HepG2 (cell line): ENCODE results near the gene RANBP3. TPM values are rescaled to one million over a fixed set of nuclear protein-coding genes. Genes with fewer than 3 reads are reported as not detected.

ENCODE experiments used
- ATAC-seq: fragments of 200-7000 bp; cut with Tn5 transposase; 3 replicates; pipeline ENCODE4 v1.9.1; 2020; ENCODE audit warnings: mild to moderate bottlenecking, moderate library complexity
- BruUV-seq: library from RNA; stranded (reverse); fragments of 400-500 nt; replicated peaks from 2 replicates; lab custom pipeline; 2021; lab: Mats Ljungman, UMichigan
- CTCF ChIA-PET: fragments of 300-600 bp; formaldehyde crosslinking; extraction: SDS; loops from one replicate; lab custom pipeline; 2021; ENCODE audit warnings: low total read pairs, inconsistent platforms, low intra/inter-chr PET ratio; lab: Yijun Ruan, JAX
- POLR2A ChIA-PET: fragments of 350-600 bp; sonication (Branson Sonifier 250); formaldehyde crosslinking; loops from one replicate; lab custom pipeline; 2020; ENCODE audit warnings: antibody characterized with exemption, inconsistent platforms; lab: Yijun Ruan, JAX
- DNase-seq: peaks from one replicate; pipeline ENCODE4 v3.0.0-alpha.2; 2015; ENCODE audit warnings: low spot score
- FAIRE-seq: peaks from 3 replicates; lab custom pipeline; 2011; peaks lifted over from hg19 to GRCh38; lab: Jason Lieb, UNC
- H2AFZ ChIP-seq: one replicate; pipeline ENCODE4 v1.6.1; 2011; ENCODE audit warnings: low read length, inconsistent platforms
- H3K27ac ChIP-seq: fragments of 300-600 bp; 3 replicates; pipeline ENCODE4 v1.8.0; 2011; ENCODE audit warnings: mixed run types, mild to moderate bottlenecking, mixed read lengths, low read length, inconsistent platforms; ENCODE audit not compliant: insufficient read depth; ENCODE audit errors: extremely low read length
- H3K27me3 ChIP-seq, 2 experiments: fragments of 200-600 bp in 1 of 2; 2 replicates in 1 of 2; 3 replicates in 1 of 2; pipeline versions ENCODE4 v1.6.0 to v1.8.0; 2011; ENCODE audit warnings: low read length in 2 of 2, mild to moderate bottlenecking in 2 of 2, moderate library complexity in 2 of 2, inconsistent platforms in 1 of 2; ENCODE audit not compliant: insufficient read depth in 2 of 2, control insufficient read depth in 1 of 2
- H3K36me3 ChIP-seq, 2 experiments: fragments of 200-600 bp in 1 of 2; replicated peaks in 1 of 2; 2 replicates in 1 of 2; 3 replicates in 1 of 2; pipeline versions ENCODE4 v1.5.1 to v1.8.0; 2011; ENCODE audit warnings: low read length in 2 of 2, inconsistent platforms in 1 of 2; ENCODE audit not compliant: insufficient read depth in 2 of 2, control insufficient read depth in 1 of 2
- H3K4me1 ChIP-seq: 2 replicates; pipeline ENCODE4 v1.5.1; 2012; ENCODE audit warnings: low read length, inconsistent platforms; ENCODE audit not compliant: insufficient read depth
- H3K4me2 ChIP-seq: 2 replicates; pipeline ENCODE4 v1.6.0; 2011; ENCODE audit warnings: low read depth, low read length, inconsistent platforms
- H3K4me3 ChIP-seq, 3 experiments: fragments of 200-600 bp in 1 of 3; sonication (generic), shearing (Covaris generic) in 1 of 3; replicated peaks in 1 of 3; 2 replicates each; pipeline ENCODE4 v1.5.1; 2011 to 2016; ENCODE audit warnings: low read length in 3 of 3, inconsistent platforms in 2 of 3, low read depth in 2 of 3, mild to moderate bottlenecking in 2 of 3, control low read depth in 1 of 3, mixed read lengths in 1 of 3; ENCODE audit not compliant: insufficient read depth in 1 of 3
- H3K79me2 ChIP-seq: one replicate; pipeline ENCODE4 v1.6.1; 2011; ENCODE audit warnings: low read length, inconsistent platforms; ENCODE audit not compliant: insufficient read depth
- H3K9ac ChIP-seq: 2 replicates; pipeline ENCODE4 v1.6.0; 2011; ENCODE audit warnings: mild to moderate bottlenecking, low read depth, low read length, inconsistent platforms; ENCODE audit not compliant: insufficient read depth
- H3K9me3 ChIP-seq: 2 replicates; pipeline ENCODE4 v1.5.1; 2012; ENCODE audit warnings: mild to moderate bottlenecking, low read length
- H4K20me1 ChIP-seq: 2 replicates; pipeline ENCODE4 v1.6.0; 2011; ENCODE audit warnings: inconsistent platforms, mild to moderate bottlenecking, low read length, moderate library complexity; ENCODE audit not compliant: insufficient read depth
- MED8 ChIP-seq: sonication (generic); formaldehyde crosslinking; IDR thresholded peaks from 2 replicates; pipeline ENCODE4 v1.8.1; 2023; ENCODE audit warnings: mild to moderate bottlenecking, missing genetic modification reagents; ENCODE audit not compliant: insufficient replicate concordance
- SRSF1 ChIP-seq: fragments of 200-400 bp; formaldehyde crosslinking; optimal IDR thresholded peaks from 2 replicates; pipeline ENCODE3; 2017; ENCODE audit warnings: mild to moderate bottlenecking, low read depth, low read length, moderate library complexity
- U2AF1 ChIP-seq: fragments of 200-400 bp; formaldehyde crosslinking; optimal IDR thresholded peaks from 2 replicates; pipeline ENCODE3; 2017; ENCODE audit warnings: mild to moderate bottlenecking, low read depth, low read length
- ZNF20 ChIP-seq: sonication (generic); formaldehyde crosslinking; IDR thresholded peaks from 2 replicates; pipeline ENCODE4 v1.4.0; 2020; ENCODE audit warnings: mild to moderate bottlenecking, moderate library complexity, missing genetic modification reagents
- ZNF496 ChIP-seq: sonication (generic); formaldehyde crosslinking; IDR thresholded peaks from 2 replicates; pipeline ENCODE4 v1.8.1; 2023; ENCODE audit warnings: mild to moderate bottlenecking, moderate library complexity, missing genetic modification reagents; ENCODE audit not compliant: insufficient replicate concordance
- ZNF530 ChIP-seq: sonication (generic); formaldehyde crosslinking; IDR thresholded peaks from 2 replicates; pipeline ENCODE4 v1.5.0; 2020; ENCODE audit warnings: low read depth, mild to moderate bottlenecking, missing genetic modification reagents
- ZNF589 ChIP-seq: sonication (generic); formaldehyde crosslinking; conservative IDR thresholded peaks from 2 replicates; pipeline ENCODE4 v1.8.0; 2022; ENCODE audit warnings: mild to moderate bottlenecking, moderate library complexity, missing genetic modification reagents
- ZNF629 ChIP-seq: sonication (generic); formaldehyde crosslinking; conservative IDR thresholded peaks from 2 replicates; pipeline ENCODE4 v1.5.0; 2020; ENCODE audit warnings: missing genetic modification reagents
- ZNF672 ChIP-seq: sonication (generic); formaldehyde crosslinking; IDR thresholded peaks from 2 replicates; pipeline ENCODE4 v1.8.1; 2022; ENCODE audit warnings: missing genetic modification reagents
- WGBS: methylation state at CpG from one replicate; pipeline ENCODE4 v1.1.6; 2017; ENCODE audit warnings: low lambda C conversion rate; 5-methylcytosine and 5-hydroxymethylcytosine counted together
- in situ Hi-C: cut with HindIII; loops from 2 replicates; pipeline ENCODE4 v1.10.0; 2017; ENCODE audit warnings: low pct_unique_long_range_greater_than_20kb; ENCODE audit not compliant: extremely low pct_ligation_motif_present
- intact Hi-C: fragments of 100-400 bp; cut with micrococcal nuclease; formaldehyde crosslinking; loops from one replicate; pipeline ENCODE4 v1.10.0; 2022; ENCODE audit not compliant: unreplicated experiment
- polyA plus RNA-seq, 8 experiments: library from polyadenylated mRNA; depleted of rRNA in 3 of 8; stranded (reverse) in 7 of 8; unstranded in 1 of 8; fragments of >200 nt; fragmentation: Illumina TruSeq in 4 of 8; extraction: Trizol in 4 of 8; gene quantifications; 2 replicates each; pipeline versions ENCODE4 v1.2.1 to v1.2.3, GENCODE V29; 2011 to 2016; ENCODE audit warnings: low read depth in 4 of 8, missing spikeins in 1 of 8, mixed read lengths in 1 of 8; ENCODE audit not compliant: insufficient read depth in 1 of 8
- total RNA-seq, 5 experiments: library from RNA; depleted of rRNA; stranded (reverse); fragments of >200 nt; fragmentation: Illumina TruSeq; extraction: Trizol; gene quantifications; 2 replicates each; pipeline ENCODE4 v1.2.3, GENCODE V29; 2016; ENCODE audit warnings: low read depth in 1 of 5

Gene RANBP3
- total and polyA plus RNA-seq, 2 of the 13 experiments (the other 11 are each of a cell fraction or from before 2014, with no cell fraction given) = 39.5 to 149 TPM

DNA sequence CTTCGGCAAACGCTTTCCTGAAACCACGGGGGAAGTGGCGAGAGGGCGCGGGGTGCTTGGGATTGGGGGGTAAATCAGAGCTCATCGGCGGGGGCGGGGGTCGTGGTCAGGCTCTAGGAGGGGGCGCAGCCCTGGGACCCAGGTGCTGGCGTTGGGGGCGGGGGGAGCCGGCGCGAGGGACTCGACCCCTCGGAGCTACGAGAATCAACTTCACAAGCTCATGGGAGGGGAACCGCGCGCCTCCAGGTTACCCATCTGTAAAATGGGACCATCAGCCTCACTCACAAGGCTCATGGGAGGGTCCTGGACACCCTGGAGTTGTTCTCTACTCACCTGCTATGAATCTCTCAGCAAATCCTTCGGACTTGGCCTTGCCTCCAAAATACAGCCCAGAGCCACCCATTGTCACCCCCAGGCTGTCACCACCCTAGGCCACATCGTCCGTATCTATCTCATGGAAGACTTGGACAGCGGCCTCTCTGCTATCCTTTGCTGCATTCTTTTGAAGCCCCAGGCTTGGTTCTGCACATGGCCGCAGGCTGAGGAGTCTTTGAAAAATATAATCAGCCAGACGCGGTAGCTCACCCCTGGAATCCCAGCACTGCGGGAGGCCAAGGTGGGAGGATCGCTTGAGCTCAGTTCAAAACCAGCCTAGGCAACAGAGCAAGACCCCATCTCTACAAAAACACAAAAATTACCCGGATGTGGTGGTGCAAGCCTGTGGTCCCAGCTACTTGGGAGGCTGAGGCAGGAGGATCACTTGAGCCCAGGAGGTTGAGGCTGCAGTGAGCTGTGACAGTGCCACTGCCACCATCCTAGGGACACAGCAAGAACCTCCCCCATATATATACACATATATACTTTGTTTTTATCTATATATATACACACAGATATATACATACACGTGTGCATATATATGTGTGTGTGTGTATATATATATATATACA, 939 bp upstream of the RANBP3 start (continued):
- peak; percentile 97 for TF ChIP-seq ZNF629 (CRISPR knock-in tag)

- no peak for DNase-seq
- Histone ChIP-seq H3K27ac (peak overlapping the region; percentile 82), H3K9ac (peak overlapping the region; percentile 95), H3K79me2 (peaks cover 69% of the 10 kb centered on the region), H2AFZ (no peak overlapping the region)
- TF ChIP-seq ZNF672 (CRISPR knock-in tag) = no peak
- TF ChIP-seq U2AF1 = peak; percentile 49
- peak; percentile 20 for TF ChIP-seq SRSF1
- no peak for TF ChIP-seq ZNF496 (CRISPR knock-in tag)
- TF ChIP-seq ZNF530 (CRISPR knock-in tag) = 0 out of 2 replicates have a peak, but pooled peaks have one; percentile 18
- peak; percentile 64; the same call in 1 of the 2 replicates for TF ChIP-seq ZNF20 (CRISPR knock-in tag)
- peak; percentile 25 for TF ChIP-seq MED8
- TF ChIP-seq ZNF589 = peak; percentile 32; the same call in 1 of the 2 replicates
- TF ChIP-seq, all 625 proteins: peak for 6
- Histone ChIP-seq H3K36me3 (peaks cover 5 to 23% of the 10 kb centered on the region in 2 experiments), H3K4me2 (peak overlapping the region; percentile 99), H3K4me1 (peaks cover 84% of the 10 kb centered on the region), H3K9me3 (no peaks in the 10 kb centered on the region), H3K27me3 (no peaks in the 10 kb centered on the region; a peak in 1 of 5 replicates), H3K4me3 (peak overlapping the region; percentile 87 to 98 (median 92)), H4K20me1 (peaks cover 18% of the 10 kb centered on the region; the same call in 1 of the 2 replicates)
- WGBS = 0% methylated on average over 15 of the region's 43 CpGs
- no peak for FAIRE-seq
- intact Hi-C loops (no loop called here), in situ Hi-C loops (loop anchor here (5.0 kb wide), 1 partner anchor 175 kb away; no protein-coding TSS in a partner anchor)
- ChIA-PET POLR2A (interaction anchor here (1.0 to 4.1 kb wide), 4 partner anchors 9 to 45 kb away, joined by 3 to 30 read pairs (median 9); no protein-coding TSS in a partner anchor), CTCF (no interaction called here)
- no TSS peak for BruUV-seq
- ATAC-seq = no peak; the same call in 1 of the 3 replicates
Observed at GRCh38 chr19:5977222-5977784, 637 bp downstream of the RANBP3 start.
